Muscle layer of colon (tissue), 2 donors: ENCODE data around the gene ISY1.
"Not testable (repeated sequence)": the region's sequence is repeated elsewhere in the genome, so short reads cannot be mapped to it uniquely, and the experiment has no call there.

Experiments
- H3K27ac ChIP-seq: one replicate; pipeline ENCODE4 v1.7.0; 2013; ENCODE audit warnings: low read depth, mild to moderate bottlenecking, low read length, moderate library complexity
- H3K27me3 ChIP-seq, 2 donors: one replicate each; pipeline ENCODE4 v1.7.0; 2013; ENCODE audit warnings: low read length in 2 of 2, mild to moderate bottlenecking in 2 of 2; ENCODE audit not compliant: insufficient read depth in 2 of 2, control insufficient read depth in 1 of 2
- H3K36me3 ChIP-seq: one replicate; pipeline ENCODE4 v1.7.0; 2013; ENCODE audit warnings: mild to moderate bottlenecking, low read length; ENCODE audit not compliant: insufficient read depth
- H3K4me1 ChIP-seq: one replicate; pipeline ENCODE4 v1.7.0; 2013; ENCODE audit warnings: mild to moderate bottlenecking, low read length; ENCODE audit not compliant: insufficient read depth
- H3K4me3 ChIP-seq, 2 donors: one replicate each; pipeline ENCODE4 v1.7.0; 2013; ENCODE audit warnings: low read length in 2 of 2, low read depth in 1 of 2, mild to moderate bottlenecking in 1 of 2, moderate library complexity in 1 of 2
- H3K9ac ChIP-seq: one replicate; pipeline ENCODE4 v1.7.0; 2013; ENCODE audit warnings: low read length
- H3K9me3 ChIP-seq: one replicate; pipeline ENCODE4 v1.7.0; 2013; ENCODE audit warnings: mild to moderate bottlenecking, low read length
- donor health status: abdominal sarcoma.
- donor health status: Adenocarcinoma of cecum.

Gene ISY1

GRCh38 chr3:129165594-129165993, 4.7 kb upstream of the ISY1 start:
- H3K9ac ChIP-seq, H3K9me3 ChIP-seq, H3K27me3 ChIP-seq, H3K4me3 ChIP-seq, H3K27ac ChIP-seq, H3K4me1 ChIP-seq: not testable (repeated sequence)
- H3K36me3 ChIP-seq, result peaks cover 46% of the 10 kb centered on the region

- H3K27ac ChIP-seq, result no peak overlapping the region
- no peaks in the 10 kb centered on the region for H3K27me3 ChIP-seq
- H3K4me1 ChIP-seq, result peaks cover 13% of the 10 kb centered on the region
- H3K4me3 ChIP-seq, result no peak overlapping the region
- H3K36me3 ChIP-seq, result peaks cover 35% of the 10 kb centered on the region
- no peak overlapping the region for H3K9ac ChIP-seq
- H3K9me3 ChIP-seq, result no peaks in the 10 kb centered on the region
Observed at GRCh38 chr3:129164500-129164899, 3.6 kb upstream of the ISY1 start.

DNA sequence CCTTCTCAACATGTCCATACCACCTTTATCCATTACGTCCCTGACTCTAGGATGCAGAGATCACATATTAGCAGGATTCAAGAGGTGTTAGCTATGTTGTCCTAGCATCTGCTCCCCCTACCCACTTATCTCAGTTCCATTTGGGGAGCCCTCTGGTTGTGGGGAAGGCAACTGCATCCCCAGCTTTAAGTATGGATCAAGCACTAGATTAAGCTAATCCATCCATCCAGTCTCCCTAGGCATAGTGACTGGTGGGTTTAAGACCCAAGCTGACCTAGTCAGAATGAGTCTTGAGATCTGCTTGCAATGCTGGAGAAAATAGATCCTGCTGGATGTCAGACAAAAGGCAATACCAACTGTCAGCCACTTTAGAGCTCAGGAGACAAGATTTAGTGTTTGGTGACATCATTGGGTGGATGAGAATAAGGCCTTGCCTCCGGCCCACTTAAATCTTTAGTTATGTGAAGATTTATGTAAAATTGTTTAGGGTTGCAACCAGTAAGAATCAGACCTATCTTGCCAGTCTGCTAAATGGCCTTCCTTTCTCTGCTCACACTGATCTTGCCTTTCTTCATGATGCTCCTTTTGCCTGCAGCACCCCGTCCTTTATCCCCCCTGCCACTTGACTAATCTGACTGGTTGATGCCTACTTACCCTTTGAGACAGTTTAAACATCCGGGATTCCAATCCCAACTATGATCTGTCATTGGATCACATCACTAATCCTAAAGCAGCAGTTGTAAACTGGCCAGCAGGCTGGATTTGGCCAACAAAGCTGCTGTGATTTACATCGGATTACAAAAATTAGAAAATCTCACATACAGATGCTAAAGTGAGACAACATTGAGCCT, 2.1 kb upstream of the ISY1 start:
- peak overlapping the region; percentile 96 for H3K27ac ChIP-seq
- H3K27me3 ChIP-seq, result no peaks in the 10 kb centered on the region
- H3K9me3 ChIP-seq, result no peaks in the 10 kb centered on the region
- H3K4me1 ChIP-seq, result peaks cover 20% of the 10 kb centered on the region
- peaks cover 32% of the 10 kb centered on the region for H3K36me3 ChIP-seq
- H3K9ac ChIP-seq, result no peak overlapping the region
- H3K4me3 ChIP-seq, result no peak overlapping the region

DNA sequence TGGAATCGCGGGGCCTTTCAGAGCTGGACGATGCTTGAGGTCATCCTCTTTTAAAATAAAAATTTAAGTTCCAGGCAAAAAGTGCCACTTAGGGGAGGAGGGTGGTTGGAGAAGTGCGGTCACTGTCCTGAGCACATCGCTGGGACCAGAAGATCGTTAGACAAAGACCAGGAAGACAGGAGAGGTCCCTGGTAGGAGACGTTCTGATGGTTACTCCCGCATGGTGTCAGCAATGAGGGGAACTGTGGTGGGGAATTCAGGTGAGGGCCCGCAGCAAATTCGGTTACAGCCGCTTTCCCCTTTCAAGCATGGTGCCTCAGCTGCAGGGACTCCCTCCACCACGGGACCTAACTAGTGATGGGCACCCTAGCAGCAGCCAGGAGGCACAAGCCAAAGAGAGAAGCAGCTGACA, 1.0 kb upstream of the ISY1 start:
- H3K9ac ChIP-seq, result peak overlapping the region; percentile 82
- no peaks in the 10 kb centered on the region for H3K27me3 ChIP-seq
- H3K4me3 ChIP-seq, result peak overlapping the region; percentile 60 to 93
- peaks cover 32% of the 10 kb centered on the region for H3K36me3 ChIP-seq
- peaks cover 20% of the 10 kb centered on the region for H3K4me1 ChIP-seq
- H3K9me3 ChIP-seq, result no peaks in the 10 kb centered on the region
- H3K27ac ChIP-seq, result peak overlapping the region; percentile 96

DNA sequence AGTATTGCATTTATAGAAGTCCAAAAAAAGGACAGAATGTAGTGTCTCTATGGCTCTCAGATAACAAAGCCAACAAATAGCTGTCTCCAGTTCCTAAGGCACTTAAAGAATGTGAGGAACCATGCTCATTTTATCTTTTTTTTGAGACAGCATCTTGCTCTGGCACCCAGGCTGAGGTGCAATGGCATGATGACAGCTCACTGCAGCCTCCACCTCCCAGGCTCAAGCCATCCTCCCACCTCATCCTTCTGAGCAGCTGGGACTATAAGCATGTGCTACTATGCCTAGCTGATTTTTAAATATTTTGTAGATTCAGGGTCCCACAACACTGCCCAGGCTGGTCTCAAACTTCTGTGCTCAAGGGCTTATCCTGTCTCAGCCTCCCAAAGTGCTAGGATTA, 16.1 kb downstream of the ISY1 start:
- H3K4me3 ChIP-seq, result no peak overlapping the region
- no peaks in the 10 kb centered on the region for H3K9me3 ChIP-seq
- no peaks in the 10 kb centered on the region for H3K4me1 ChIP-seq
- peaks cover 23% of the 10 kb centered on the region for H3K36me3 ChIP-seq
- H3K27ac ChIP-seq, result no peak overlapping the region
- no peaks in the 10 kb centered on the region for H3K27me3 ChIP-seq
- H3K9ac ChIP-seq, result no peak overlapping the region

DNA sequence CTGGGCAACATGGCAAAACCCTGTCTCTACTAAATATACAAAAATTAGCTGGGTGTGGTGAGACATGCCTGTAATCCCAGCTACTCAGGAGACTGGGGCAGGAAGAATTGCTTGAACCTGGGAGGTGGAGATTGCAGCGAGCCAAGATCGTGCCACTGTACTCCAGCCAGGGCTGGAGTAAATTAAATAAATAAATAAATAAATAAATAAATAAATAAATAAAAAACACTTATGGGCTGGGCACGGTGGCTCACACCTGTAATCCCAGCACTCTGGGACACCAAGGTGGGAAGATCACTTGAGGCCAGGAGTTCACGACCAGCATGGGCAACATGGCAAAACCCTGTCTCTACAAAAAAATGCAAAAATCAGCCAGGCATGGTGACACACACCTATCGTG, 19.9 kb downstream of the ISY1 start:
- H3K27me3 ChIP-seq, H3K4me3 ChIP-seq, H3K9ac ChIP-seq, H3K9me3 ChIP-seq, H3K27ac ChIP-seq, H3K4me1 ChIP-seq: not testable (repeated sequence)
- H3K36me3 ChIP-seq, result peaks cover 26% of the 10 kb centered on the region

- H3K4me3 ChIP-seq, result no peak overlapping the region
- no peaks in the 10 kb centered on the region for H3K4me1 ChIP-seq
- no peak overlapping the region for H3K9ac ChIP-seq
- H3K27ac ChIP-seq, result no peak overlapping the region
- H3K27me3 ChIP-seq, result no peaks in the 10 kb centered on the region
- H3K36me3 ChIP-seq, result peaks cover 19% of the 10 kb centered on the region
- H3K9me3 ChIP-seq, result no peaks in the 10 kb centered on the region
Observed at GRCh38 chr3:129139911-129140310, 21.0 kb downstream of the ISY1 start.

- H3K9ac ChIP-seq, H3K27me3 ChIP-seq, H3K9me3 ChIP-seq, H3K4me3 ChIP-seq, H3K27ac ChIP-seq, H3K4me1 ChIP-seq: not testable (repeated sequence)
- H3K36me3 ChIP-seq, result peaks cover 43% of the 10 kb centered on the region
Observed at GRCh38 chr3:129136275-129136674, 24.6 kb downstream of the ISY1 start.

- no peak overlapping the region for H3K27ac ChIP-seq
- peaks cover 61% of the 10 kb centered on the region for H3K36me3 ChIP-seq
Observed at GRCh38 chr3:129132097-129132866, 28.6 kb downstream of the ISY1 start.

DNA sequence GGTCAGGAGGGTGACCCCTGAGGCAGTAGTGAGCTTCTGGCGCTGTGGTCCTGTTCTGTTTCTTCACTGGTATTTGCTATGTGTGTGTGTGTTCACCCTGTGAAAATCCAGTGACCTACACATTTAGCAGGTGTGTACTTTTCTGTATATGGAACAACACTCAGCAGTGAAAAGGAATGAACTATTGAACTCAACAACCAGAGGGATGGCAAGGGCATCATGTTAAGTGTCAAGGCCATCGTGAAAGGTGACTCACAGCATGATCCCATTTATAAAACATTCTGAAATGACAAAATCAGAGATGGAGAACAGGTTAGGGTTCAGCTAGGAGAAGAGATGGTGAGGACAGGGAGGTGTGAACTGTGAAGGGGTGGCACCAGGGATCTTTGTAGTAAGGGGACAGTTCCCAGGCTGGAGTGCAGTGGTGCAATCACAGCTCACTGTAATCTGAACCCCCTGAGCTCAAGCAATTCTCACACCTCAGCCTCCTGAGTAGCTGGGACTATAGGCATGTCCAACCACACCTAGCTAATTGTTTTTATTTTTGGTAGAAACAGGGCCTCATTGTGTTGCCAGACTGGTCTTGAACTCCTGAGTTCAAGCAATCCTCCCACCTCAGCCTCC, 29.3 kb downstream of the ISY1 start:
- H3K36me3 ChIP-seq, result peaks cover 61% of the 10 kb centered on the region
- H3K27ac ChIP-seq, result no peak overlapping the region
- no peak overlapping the region for H3K9ac ChIP-seq
- no peak overlapping the region for H3K4me3 ChIP-seq
- no peaks in the 10 kb centered on the region for H3K9me3 ChIP-seq
- H3K27me3 ChIP-seq, result no peaks in the 10 kb centered on the region
- H3K4me1 ChIP-seq, result no peaks in the 10 kb centered on the region

More at GRCh38 chr3:129132097-129132866, 28.6 kb downstream of the ISY1 start:
- no peak overlapping the region for H3K9ac ChIP-seq
- H3K27me3 ChIP-seq, result no peaks in the 10 kb centered on the region
- no peaks in the 10 kb centered on the region for H3K4me1 ChIP-seq
- H3K9me3 ChIP-seq, result no peaks in the 10 kb centered on the region
- H3K4me3 ChIP-seq, result no peak overlapping the region

DNA sequence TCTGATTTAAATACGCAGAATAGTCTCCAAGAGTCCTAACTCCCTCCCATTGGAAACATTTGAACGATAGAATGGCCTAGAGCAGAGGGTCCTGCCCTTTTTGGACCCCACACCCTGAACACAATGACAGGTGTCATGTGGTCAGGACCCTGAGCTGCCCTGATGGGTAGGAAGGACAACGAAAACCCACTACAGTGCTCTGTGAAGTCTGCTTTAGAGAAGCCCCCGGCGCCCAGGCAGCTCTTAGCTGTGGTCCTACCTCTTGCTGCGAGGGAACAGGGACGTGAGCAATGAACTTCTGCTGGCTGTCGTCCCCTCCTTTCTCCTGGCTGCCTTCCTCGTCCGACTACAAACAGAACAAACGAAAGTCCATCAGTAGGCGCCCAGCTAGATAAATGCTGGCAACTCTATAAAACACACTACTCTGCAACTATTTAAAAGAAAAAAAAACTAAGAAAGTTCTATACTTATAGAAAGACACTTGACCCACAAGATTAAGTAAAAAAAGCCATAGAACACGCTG, 30.5 kb downstream of the ISY1 start:
- H3K36me3 ChIP-seq, result peaks cover 61% of the 10 kb centered on the region
- no peaks in the 10 kb centered on the region for H3K9me3 ChIP-seq
- H3K27ac ChIP-seq, result no peak overlapping the region
- H3K27me3 ChIP-seq, result no peaks in the 10 kb centered on the region
- H3K9ac ChIP-seq, result no peak overlapping the region
- no peak overlapping the region for H3K4me3 ChIP-seq
- H3K4me1 ChIP-seq, result no peaks in the 10 kb centered on the region
